Testis (tissue), 3 donors: ENCODE measurements around the gene ATOH8. TPM values are rescaled to one million over a fixed set of nuclear protein-coding genes. Genes with fewer than 3 reads are reported as not detected.

Experiments
- DNase-seq: peaks from one replicate; pipeline ENCODE4 v3.0.0-alpha.2; 2019
- H3K27ac ChIP-seq, 2 donors: fragments of 200-600 bp; sonication (generic); one replicate each; pipeline ENCODE4 v1.5.1; 2019
- H3K27me3 ChIP-seq: fragments of 200-600 bp; sonication (generic); one replicate; pipeline ENCODE4 v1.5.1; 2019
- H3K36me3 ChIP-seq: fragments of 200-600 bp; sonication (generic); one replicate; pipeline ENCODE4 v1.5.1; 2017; ENCODE audit warnings: low read depth; ENCODE audit errors: missing control alignments
- H3K4me1 ChIP-seq: fragments of 200-600 bp; sonication (generic); one replicate; pipeline ENCODE4 v1.5.1; 2019
- H3K4me3 ChIP-seq, 2 donors: fragments of 200-600 bp; sonication (generic); one replicate each; pipeline ENCODE4 v1.5.1; 2017 to 2019
- H3K9me3 ChIP-seq: fragments of 200-600 bp; sonication (generic); one replicate; pipeline ENCODE4 v1.5.1; 2017
- CTCF ChIP-seq, 3 experiments: fragments of 450-650 bp in 2 of 3; fragments of 200-600 bp in 1 of 3; sonication (generic) in 1 of 3; IDR thresholded peaks; one replicate each; pipeline ENCODE4 v1.5.1; 2016 to 2019; ENCODE audit warnings: antibody characterized with exemption in 3 of 3, mild to moderate bottlenecking in 2 of 3, moderate library complexity in 1 of 3
- POLR2A ChIP-seq: fragments of 450-650 bp; IDR thresholded peaks from one replicate; pipeline ENCODE4 v1.6.1; 2017; ENCODE audit warnings: antibody characterized with exemption, mild to moderate bottlenecking, moderate library complexity
- WGBS, 2 donors: methylation state at CpG; one replicate each; pipeline ENCODE4 v1.1.5; 2018; 5-methylcytosine and 5-hydroxymethylcytosine counted together
- intact Hi-C: fragments of 100-400 bp; cut with DNase I; formaldehyde crosslinking; loops from one replicate; pipeline ENCODE4 v1.15.1; 2023; ENCODE audit warnings: low total_unique reads
- polyA plus RNA-seq: library from polyadenylated mRNA; stranded (reverse); fragments of 350-450 nt; fragmentation: Illumina TruSeq; extraction: RNeasy Lipid Tissue Mini Kit (QIAGEN cat#74804); gene quantifications from one replicate; pipeline ENCODE4 v1.2.3, GENCODE V29; 2014; ENCODE audit warnings: low read depth, low replicate concordance; ENCODE audit not compliant: insufficient read depth
- total RNA-seq, 2 donors: library from RNA; depleted of rRNA; stranded (reverse); fragments of >200 nt; gene quantifications; one replicate each; pipeline ENCODE4 v1.2.3, GENCODE V29; 2016

The ATOH8 gene
- total and polyA plus RNA-seq, 3 donors from 2014 or later: 13.5 to 16.8 (median 14.2) TPM

- Histone ChIP-seq H3K36me3 (no peaks in the 10 kb centered on the region), H3K27me3 (no peaks in the 10 kb centered on the region), H3K4me1 (peaks cover 46% of the 10 kb centered on the region), H3K9me3 (no peaks in the 10 kb centered on the region), H3K4me3 (no peak overlapping the region), H3K27ac (peak overlapping the region in 1 of 2 donors; percentile 77)
- peak; percentile 94 for DNase-seq
- WGBS, 2 donors: 23 to 26% methylated on average over 11 to 32 of the region's 37 CpGs
- intact Hi-C loops: no loop called here
- no peak for TF ChIP-seq CTCF (IDR thresholded peaks at IDR 0.05)
- no peak for TF ChIP-seq POLR2A
These were observed 18.4 kb downstream of the ATOH8 start for GRCh38 chr2:85772019-85772745.

DNA sequence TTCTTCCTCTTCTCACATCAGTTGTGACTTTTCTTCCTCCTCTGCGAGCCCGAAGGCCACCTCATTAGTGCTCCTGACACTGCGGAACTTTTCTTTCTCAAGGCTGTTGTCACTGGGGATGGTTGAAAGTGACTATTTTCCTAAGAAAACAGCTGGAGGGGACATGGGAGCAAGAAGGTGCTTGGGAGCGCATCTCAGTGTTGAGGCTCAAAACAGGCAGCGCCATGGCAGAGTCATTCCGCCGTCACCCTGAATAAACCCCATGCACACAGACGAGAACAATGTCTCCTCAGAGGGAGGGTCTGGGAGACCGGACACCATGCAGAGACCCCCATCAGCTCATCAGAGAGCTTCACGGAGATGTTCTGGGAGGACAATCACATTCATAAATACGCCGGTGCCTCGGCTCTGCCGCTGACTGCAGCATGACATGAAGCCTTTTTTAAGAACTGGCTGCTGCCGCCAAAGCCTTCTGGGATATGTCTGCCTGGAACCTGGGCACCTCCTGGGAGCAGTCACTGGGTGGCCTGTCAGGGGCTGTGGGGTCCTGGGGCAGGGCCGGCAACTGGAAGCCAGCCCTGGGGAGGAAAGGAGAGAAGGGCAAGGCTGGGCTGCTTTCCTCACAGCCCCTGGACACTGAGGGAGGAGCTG is 19.2 kb downstream of the ATOH8 start:
- Histone ChIP-seq H3K4me3 (no peak overlapping the region), H3K4me1 (peaks cover 54% of the 10 kb centered on the region), H3K27me3 (no peaks in the 10 kb centered on the region), H3K36me3 (no peaks in the 10 kb centered on the region), H3K9me3 (no peaks in the 10 kb centered on the region), H3K27ac (peak overlapping the region; percentile 47 to 77)
- TF ChIP-seq POLR2A (no peak), CTCF (IDR thresholded peaks at IDR 0.05) (no peak)
- intact Hi-C loops: no loop called here
- 28 to 51% methylated on average over 14 to 16 of the region's 16 CpGs for WGBS, 2 donors
- no peak for DNase-seq

GRCh38 chr2:85773692-85774091 is 19.9 kb downstream of the ATOH8 start:
- H3K4me1 ChIP-seq: peaks cover 53% of the 10 kb centered on the region
- H3K27me3 ChIP-seq: no peaks in the 10 kb centered on the region
- no peaks in the 10 kb centered on the region for H3K9me3 ChIP-seq
- 86 to 94% methylated on average over 6 of the region's 6 CpGs for WGBS, 2 donors
- TF ChIP-seq CTCF (IDR thresholded peaks at IDR 0.05): no peak
- no peak for TF ChIP-seq POLR2A
- intact Hi-C loops: no loop called here
- no peak for DNase-seq
- no peak overlapping the region for H3K4me3 ChIP-seq
- H3K36me3 ChIP-seq: no peaks in the 10 kb centered on the region
- peak overlapping the region; percentile 47 to 77 for H3K27ac ChIP-seq

- TF ChIP-seq POLR2A: no peak
- TF ChIP-seq CTCF (IDR thresholded peaks at IDR 0.05): no peak
- no peaks in the 10 kb centered on the region for H3K9me3 ChIP-seq
- DNase-seq: no peak
- intact Hi-C loops: no loop called here
- 86 to 94% methylated on average over 9 of the region's 9 CpGs for WGBS, 2 donors
- H3K27me3 ChIP-seq: no peaks in the 10 kb centered on the region
- H3K36me3 ChIP-seq: no peaks in the 10 kb centered on the region
- no peak overlapping the region for H3K4me3 ChIP-seq
- no peak overlapping the region for H3K27ac ChIP-seq
- H3K4me1 ChIP-seq: peaks cover 47% of the 10 kb centered on the region
These were observed 20.6 kb downstream of the ATOH8 start for GRCh38 chr2:85774126-85774978.
